GM10847 (cell line): ENCODE data around the gene FBRS.
A peak's percentile ranks its signal among the peaks of the same experiment; 100 is the strongest.

ENCODE experiments used
- POLR2A ChIP-seq: IDR thresholded peaks from 2 replicates; pipeline ENCODE4 v1.6.1; 2011; ENCODE audit not compliant: insufficient read length; ENCODE audit errors: extremely low read depth

FBRS gene

GRCh38 chr16:30669903-30670824 lies 11.9 kb downstream of the FBRS start:
- TF ChIP-seq POLR2A = no peak

- TF ChIP-seq POLR2A = no peak
Measured at GRCh38 chr16:30675143-30675542, 16.9 kb downstream of the FBRS start.

GRCh38 chr16:30677931-30678585 lies 19.8 kb downstream of the FBRS start:
- no peak for TF ChIP-seq POLR2A

- no peak for TF ChIP-seq POLR2A
Measured at GRCh38 chr16:30678586-30678970, 20.3 kb downstream of the FBRS start.

- TF ChIP-seq POLR2A = no peak
Measured at GRCh38 chr16:30680326-30680725, 22.1 kb downstream of the FBRS start.

- TF ChIP-seq POLR2A = no peak
Measured at GRCh38 chr16:30688701-30689100, 30.5 kb downstream of the FBRS start.

- TF ChIP-seq POLR2A = no peak
Measured at GRCh38 chr16:30691907-30692306, 33.7 kb downstream of the FBRS start.

GRCh38 chr16:30692396-30693064 lies 34.3 kb downstream of the FBRS start:
- TF ChIP-seq POLR2A = no peak

GRCh38 chr16:30694926-30695693 lies 36.9 kb downstream of the FBRS start:
- no peak for TF ChIP-seq POLR2A

GRCh38 chr16:30697264-30698138 lies 39.3 kb downstream of the FBRS start:
- TF ChIP-seq POLR2A = no peak

GRCh38 chr16:30698139-30698815 lies 40.0 kb downstream of the FBRS start:
- TF ChIP-seq POLR2A = peak; percentile 87

- peak; percentile 47 for TF ChIP-seq POLR2A
Measured at GRCh38 chr16:30698816-30699614, 40.8 kb downstream of the FBRS start, which contains the start of gene SRCAP. SRCAP (plus strand) TSS chr16:30699171; CDS start chr16:30700825, 1,654 bp downstream.
